ENCODE results near the gene SPRING1.
A peak's percentile ranks its signal among the peaks of the same experiment; 100 is the strongest.

The SPRING1 gene

GRCh38 chr12:116707751-116708150 lies 30.1 kb downstream of the SPRING1 start:
- DNase-seq = no peak

DNA sequence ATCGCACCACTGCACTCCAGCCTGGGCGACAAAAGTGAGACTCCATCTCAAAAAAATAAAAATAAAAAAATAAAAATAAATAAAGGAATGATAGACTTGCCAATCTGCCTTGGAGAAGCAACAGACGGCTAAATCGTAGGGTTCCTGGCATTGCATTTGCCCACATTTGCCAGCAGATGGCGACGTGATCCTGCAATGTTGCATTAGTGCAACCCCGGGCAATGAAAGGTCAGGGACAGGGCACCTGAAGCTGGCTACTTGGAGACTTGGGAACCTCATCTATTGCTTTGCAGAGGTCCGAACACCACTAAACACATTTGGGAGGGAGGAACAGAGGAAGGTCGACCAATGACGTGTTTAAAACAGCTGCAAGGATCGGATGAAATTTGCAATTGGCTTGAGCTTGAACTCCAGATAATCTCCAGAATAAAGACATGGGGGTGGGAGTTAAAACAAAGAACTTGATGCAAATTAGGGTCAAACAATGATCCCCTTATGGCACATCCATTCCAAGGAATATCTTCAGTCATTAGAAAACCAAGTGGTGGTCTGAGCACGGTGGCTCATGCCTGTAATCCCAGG lies 34.6 kb downstream of the SPRING1 start:
- peak; percentile 81 for DNase-seq

DNA sequence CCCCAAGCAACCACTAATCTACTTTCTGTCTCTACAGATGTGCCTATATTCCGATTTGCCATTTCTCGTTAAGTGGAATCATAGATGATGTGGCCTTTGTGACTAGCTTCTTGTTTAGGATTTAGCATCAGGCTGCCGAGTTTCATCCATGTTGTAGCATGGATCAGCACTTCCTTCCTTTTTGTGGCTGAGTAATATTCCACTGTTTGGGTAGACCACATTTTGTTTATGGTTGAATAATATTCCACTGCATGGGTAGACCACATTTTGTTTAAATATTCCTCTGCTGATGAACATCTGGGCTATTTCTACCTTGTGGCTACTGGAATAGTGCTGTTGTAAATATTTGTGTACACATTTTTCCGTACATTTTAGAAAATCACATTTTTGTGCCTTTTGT lies 36.4 kb downstream of the SPRING1 start:
- no peak for DNase-seq

GRCh38 chr12:116700066-116700465 lies 37.8 kb downstream of the SPRING1 start:
- no peak for DNase-seq

GRCh38 chr12:116698554-116699075 lies 39.3 kb downstream of the SPRING1 start:
- DNase-seq = no peak

GRCh38 chr12:116698116-116698515 lies 39.8 kb downstream of the SPRING1 start:
- DNase-seq = no peak

- DNase-seq = no peak
These were observed 40.2 kb downstream of the SPRING1 start for GRCh38 chr12:116697716-116698115.

DNA sequence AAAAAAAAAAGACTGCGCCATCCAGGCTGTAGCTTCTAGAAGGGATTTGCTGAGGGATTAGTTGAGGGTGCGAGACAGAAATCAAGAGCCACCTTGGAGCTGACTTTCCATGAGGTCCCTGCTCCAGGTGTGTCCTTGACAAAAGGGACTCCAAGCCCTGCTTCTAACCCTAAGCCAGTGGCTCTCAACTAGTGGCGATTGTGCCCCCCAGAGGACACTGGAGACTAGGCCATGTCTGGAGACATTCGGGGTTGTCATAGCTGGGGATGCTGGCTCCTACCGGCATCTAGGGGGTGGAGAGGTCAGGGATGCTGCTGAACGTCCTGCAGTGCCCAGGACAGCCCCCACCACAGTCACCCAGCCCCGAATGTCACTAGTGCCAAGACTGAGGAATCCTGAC lies 40.6 kb downstream of the SPRING1 start:
- no peak for DNase-seq

DNA sequence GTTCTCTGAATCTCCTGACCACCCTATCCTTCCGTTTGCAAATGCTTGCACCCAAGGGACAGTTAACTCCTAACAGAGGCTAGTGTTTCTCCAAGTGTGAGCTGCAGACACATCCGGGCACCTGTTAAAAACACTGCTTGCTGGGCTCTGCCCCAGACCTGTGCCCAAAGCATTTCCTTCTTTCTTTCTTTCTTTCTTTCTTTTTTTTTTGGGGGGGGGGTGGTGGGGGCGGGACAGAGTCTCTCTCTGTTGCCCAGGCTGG lies 42.5 kb downstream of the SPRING1 start:
- DNase-seq = no peak

DNA sequence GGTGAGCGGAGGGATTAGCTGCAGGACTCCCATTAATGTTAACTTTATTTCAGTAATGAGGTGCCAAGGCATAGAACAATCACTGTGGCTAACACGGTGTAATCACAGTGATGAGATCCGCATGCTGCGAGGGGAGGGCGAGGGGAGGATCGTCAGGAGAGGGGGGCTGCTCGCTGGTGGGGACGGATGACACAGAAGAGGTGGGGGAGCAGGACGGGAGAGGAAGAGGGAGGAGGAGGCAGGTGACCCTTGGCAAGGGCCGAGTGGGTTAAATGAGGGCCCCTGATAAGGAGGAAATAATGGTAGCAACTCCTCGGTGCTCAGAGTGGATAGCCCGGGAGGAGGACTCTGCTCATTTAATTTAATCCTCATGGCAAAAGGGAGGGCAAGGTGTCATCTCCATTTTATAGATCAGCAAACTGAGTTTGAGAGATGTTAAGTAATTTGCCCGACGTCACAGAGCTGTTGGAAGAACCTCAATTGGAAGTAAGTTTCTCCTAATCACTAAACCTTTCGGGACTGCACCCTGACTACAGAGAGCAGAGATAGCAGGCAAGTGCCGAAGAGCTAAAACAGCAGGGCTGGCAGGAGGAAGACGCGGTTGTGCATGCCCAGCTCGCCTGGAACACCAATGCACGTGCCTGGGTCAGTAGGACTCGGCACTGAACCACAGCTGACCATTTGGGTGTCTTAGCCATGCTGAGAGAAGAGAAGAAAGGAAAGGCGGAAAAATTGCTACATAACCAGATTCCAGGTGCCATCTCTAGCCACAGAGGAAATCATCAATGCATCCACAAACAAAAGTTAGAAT lies 43.0 kb downstream of the SPRING1 start:
- no peak for DNase-seq

DNA sequence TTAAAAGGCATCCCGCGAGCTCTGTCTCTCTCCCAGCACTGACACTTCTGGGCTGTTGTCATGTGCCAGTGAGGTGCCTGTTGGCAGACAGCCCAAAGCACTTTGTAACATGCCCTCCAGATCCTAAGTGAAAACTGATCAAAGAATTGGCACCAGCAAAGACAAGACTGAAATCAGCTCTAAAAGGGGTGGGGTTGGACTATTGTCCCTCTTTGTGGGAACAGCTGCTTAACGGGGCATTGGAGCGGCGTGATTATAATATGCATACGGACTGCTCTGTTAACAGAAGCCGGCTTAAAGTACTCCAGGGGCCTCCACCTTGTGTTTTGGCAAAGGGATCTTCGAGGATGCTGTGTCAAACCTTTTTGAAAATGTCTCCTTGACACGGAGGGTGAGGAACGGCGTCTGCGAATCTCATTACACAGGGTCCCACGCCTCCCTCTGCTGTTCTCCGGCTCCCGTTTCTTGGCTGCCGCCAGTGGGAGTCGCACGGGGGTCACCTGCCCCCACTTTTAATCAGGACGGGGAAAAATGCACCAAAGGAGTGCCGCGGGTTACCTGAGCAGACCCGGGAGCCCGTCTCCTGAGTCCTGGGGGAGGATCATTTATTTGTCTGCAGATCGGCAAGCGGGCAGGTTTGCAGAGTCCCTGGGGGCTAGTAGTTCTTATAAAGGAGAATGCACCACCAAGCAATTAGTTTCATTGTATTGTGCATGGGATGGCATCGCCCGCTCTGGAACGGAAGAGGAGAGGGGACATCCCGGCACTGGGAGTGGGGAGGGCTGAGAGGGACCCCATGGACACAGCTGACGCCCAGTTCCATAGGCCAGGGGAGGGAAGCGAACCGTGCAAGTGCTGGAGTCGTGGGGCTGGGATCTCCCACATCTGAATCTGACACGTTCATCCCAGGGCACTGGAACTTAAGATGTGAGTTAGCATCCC lies 44.3 kb downstream of the SPRING1 start:
- DNase-seq = no peak

DNA sequence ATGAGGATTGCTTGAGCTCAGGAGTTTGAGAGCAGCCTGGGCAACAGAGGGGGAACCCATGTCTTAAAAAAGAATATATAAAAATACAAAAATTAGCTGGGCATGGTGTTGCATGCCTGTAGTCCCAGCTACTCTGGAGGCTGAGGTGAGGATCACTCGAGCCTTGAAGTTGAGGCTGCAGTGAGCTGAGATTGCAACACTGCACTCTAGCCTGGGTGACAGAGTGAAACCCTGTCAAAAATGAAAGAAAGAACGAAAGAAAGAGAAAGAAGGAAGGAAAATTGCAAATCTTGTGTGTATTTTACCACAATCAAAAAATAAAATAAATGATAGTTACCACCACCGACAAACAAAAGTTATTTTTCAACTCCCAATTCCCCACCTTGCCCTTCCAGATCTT lies 45.3 kb downstream of the SPRING1 start:
- DNase-seq = no peak

- DNase-seq = no peak
These were observed 46.2 kb downstream of the SPRING1 start for GRCh38 chr12:116691636-116692035.

GRCh38 chr12:116691205-116691604 lies 46.7 kb downstream of the SPRING1 start:
- no peak for DNase-seq

DNA sequence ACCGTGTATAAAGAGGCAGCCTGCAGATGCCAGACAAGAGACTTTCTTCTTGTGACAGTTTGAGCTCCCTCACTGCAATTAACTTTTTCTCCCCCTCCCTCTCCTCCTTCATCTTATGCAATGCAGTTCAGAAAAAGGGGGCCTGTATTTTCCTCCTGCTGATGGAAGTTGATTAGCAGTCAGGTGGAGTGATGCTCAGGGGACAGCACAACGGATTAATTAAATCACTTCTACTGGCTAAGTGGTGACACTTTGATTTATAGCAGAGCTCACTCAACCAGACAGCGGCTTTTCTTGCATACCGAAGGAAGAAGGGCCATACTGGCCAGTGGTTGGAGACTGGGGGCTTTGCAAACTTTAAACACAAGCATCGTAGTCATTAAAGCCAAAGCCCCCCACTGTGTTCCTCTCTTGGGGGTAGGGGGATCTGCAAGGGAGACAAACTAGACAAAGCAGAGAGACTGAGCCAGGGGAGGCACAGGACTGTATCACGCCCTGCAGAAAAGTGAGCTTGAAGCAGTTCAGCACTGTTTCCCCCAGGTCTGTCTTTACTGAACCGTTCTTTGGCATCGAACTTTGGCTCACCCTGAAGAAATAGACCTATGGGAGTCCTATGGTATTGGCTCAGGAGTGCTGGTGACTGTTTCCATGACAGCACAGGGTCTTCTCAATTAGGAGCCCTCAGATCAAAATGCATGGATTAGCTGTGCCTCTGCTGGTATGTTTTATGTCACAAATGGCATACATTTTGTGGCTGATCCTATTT lies 47.7 kb downstream of the SPRING1 start:
- DNase-seq = no peak

- no peak for DNase-seq
These were observed 48.3 kb downstream of the SPRING1 start for GRCh38 chr12:116689521-116689920.

All from activated CD8-positive, alpha-beta memory T cell treated with anti-CD3 and anti-CD28 coated beads, Interleukin-2, amount 50 U/mL, for 48 hours (primary cell).